Right cardiac atrium (tissue), 5 donors: ENCODE results near the gene NDRG3. TPM values are rescaled to one million over a fixed set of nuclear protein-coding genes. Genes with fewer than 3 reads are reported as not detected.

ENCODE experiments used
- ATAC-seq, 2 donors: fragments of 200-7000 bp; cut with Tn5 transposase; one replicate each; pipeline versions ENCODE4 v1.8.0 to v1.9.1; 2020; ENCODE audit warnings: moderate library complexity in 2 of 2, mild to moderate bottlenecking in 1 of 2
- DNase-seq, 3 donors: peaks; one replicate each; pipeline ENCODE4 v3.0.0-alpha.2; 2020
- H3K27ac ChIP-seq: one replicate; pipeline ENCODE4 v1.5.1; 2013; ENCODE audit warnings: mild to moderate bottlenecking, low read length, control low read depth, moderate library complexity
- H3K27me3 ChIP-seq: one replicate; pipeline ENCODE4 v1.6.1; 2013; ENCODE audit not compliant: control insufficient read depth, insufficient read depth
- H3K4me1 ChIP-seq: one replicate; pipeline ENCODE4 v1.6.1; 2013; ENCODE audit warnings: low read length; ENCODE audit not compliant: control insufficient read depth, insufficient read depth
- H3K4me3 ChIP-seq: one replicate; pipeline ENCODE4 v1.5.1; 2013; ENCODE audit warnings: low read length, control low read depth
- H3K9me3 ChIP-seq: one replicate; pipeline ENCODE4 v1.6.1; 2013; ENCODE audit warnings: low read length; ENCODE audit not compliant: control insufficient read depth
- WGBS: extraction: QIAGEN DNeasy Blood & Tissue Kit; methylation state at CpG from one replicate; pipeline ENCODE4 v1.1.7; 2013; 5-methylcytosine and 5-hydroxymethylcytosine counted together
- intact Hi-C, 4 donors: fragments of 100-400 bp; cut with DNase I; formaldehyde crosslinking; loops; one replicate each; pipeline versions ENCODE4 v1.11.0 to v1.14.0; 2022 to 2023
- polyA plus RNA-seq: library from polyadenylated mRNA; stranded (reverse); fragments of 200-250 nt; gene quantifications from one replicate; pipeline ENCODE4 v1.2.3, GENCODE V29; 2013
- total RNA-seq, 4 donors: library from RNA; stranded (reverse); fragmentation: NEBNext Ultra II Directional; extraction: Animal tissue kit (Norgen Biotek cat#: 25700); gene quantifications; one replicate each; pipeline ENCODE4 v1.2.1, GENCODE V29; 2021
- donor health status: healthy with polysubstance abuse.
- donor health status: DM: no; HTN: yes; CAD: no.
- donor health status: DM: no; HTN: no; CAD: no.
- donor health status: DM: no; HTN: yes; CAD: no; lungs with severe emphysema.
- donor health status: DM: yes; HTN: yes; CAD: no.

The NDRG3 gene
- total and polyA plus RNA-seq, 5 donors, result 25.5 to 40.7 (median 31.0) TPM

GRCh38 chr20:36761125-36761524 is 15.2 kb upstream of the NDRG3 start:
- Histone ChIP-seq H3K27ac (no peak overlapping the region), H3K27me3 (no peaks in the 10 kb centered on the region), H3K4me3 (no peak overlapping the region), H3K4me1 (no peaks in the 10 kb centered on the region), H3K9me3 (no peaks in the 10 kb centered on the region)
- no peak for DNase-seq
- WGBS, result 99% methylated on average over 4 of the region's 4 CpGs
- intact Hi-C loops, result loop anchor here in 1 of 4 donors (5.0 kb wide), 1 partner anchor 144 kb away; no protein-coding TSS in a partner anchor
- ATAC-seq, result no peak

DNA sequence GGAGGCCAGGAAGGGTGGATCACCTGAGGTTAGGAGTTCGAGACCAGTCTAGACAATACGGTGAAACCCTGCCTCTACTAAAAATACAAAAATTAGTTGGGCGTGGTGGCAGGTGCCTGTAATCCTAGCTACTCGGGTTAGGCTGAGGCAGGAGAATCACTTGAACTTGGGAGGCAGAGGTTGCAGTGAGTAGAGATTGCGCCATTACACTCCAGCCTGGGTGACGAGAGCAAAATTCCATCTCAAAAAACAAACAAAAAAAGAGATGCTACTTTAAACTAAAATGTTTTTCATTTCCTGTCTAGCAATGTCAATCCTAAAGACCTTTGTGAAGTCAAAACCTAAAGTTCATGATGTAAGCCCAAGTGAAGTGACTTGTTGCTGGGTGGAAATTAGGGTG is 14.8 kb upstream of the NDRG3 start:
- Histone ChIP-seq H3K27me3 (no peaks in the 10 kb centered on the region), H3K4me1 (no peaks in the 10 kb centered on the region), H3K27ac (no peak overlapping the region), H3K9me3 (no peaks in the 10 kb centered on the region), H3K4me3 (no peak overlapping the region)
- DNase-seq (no peak), ATAC-seq (no peak)
- intact Hi-C loops, result loop anchor here in 1 of 4 donors (5.0 kb wide), 1 partner anchor 143 kb away; no protein-coding TSS in a partner anchor
- 92% methylated on average over 6 of the region's 6 CpGs for WGBS

DNA sequence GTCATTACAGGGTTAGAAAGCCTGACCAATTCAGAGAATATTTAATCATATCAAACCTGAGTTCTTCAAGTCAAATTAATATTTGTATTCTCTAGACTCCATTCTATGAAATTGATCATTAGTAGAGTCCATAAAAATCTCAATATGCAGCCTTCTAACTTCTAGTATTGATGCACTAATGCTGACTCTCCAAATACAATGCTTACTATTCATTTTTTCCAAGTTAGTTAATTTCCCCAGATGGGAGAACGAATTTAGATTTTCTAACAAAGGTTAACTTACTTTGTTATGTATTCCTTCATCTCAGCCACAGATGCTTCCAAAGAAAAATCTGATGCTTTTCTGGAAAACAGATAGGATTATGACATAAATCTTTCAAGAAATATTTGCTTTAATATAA is 12.4 kb upstream of the NDRG3 start:
- intact Hi-C loops, result no loop called here
- Histone ChIP-seq H3K9me3 (no peaks in the 10 kb centered on the region), H3K4me1 (no peaks in the 10 kb centered on the region), H3K27me3 (no peaks in the 10 kb centered on the region), H3K27ac (no peak overlapping the region), H3K4me3 (no peak overlapping the region)
- WGBS, result 78% methylated on average over 1 of the region's 1 CpG
- DNase-seq (no peak), ATAC-seq (no peak)

DNA sequence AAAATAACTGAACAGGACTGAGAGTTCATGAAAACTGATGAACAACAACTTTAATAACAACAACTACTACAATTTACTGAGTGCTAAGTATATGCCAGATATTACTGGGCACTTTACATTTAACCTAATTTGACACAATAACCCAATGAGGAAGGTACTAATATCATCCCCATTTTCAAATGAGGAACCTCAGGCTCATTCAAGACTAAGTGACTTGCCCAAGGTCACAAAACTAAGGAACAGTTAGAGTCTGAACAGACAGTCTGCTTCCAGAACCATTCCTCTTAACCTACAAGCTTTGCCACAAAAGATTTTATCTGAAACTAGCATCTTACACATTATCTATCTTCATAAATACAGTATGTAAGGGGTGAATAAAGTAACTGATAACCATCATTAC is 10.6 kb upstream of the NDRG3 start:
- no peak for DNase-seq
- no peaks in the 10 kb centered on the region for H3K9me3 ChIP-seq
- no peak for ATAC-seq
- no peak overlapping the region for H3K27ac ChIP-seq
- intact Hi-C loops, result no loop called here
- H3K27me3 ChIP-seq, result no peaks in the 10 kb centered on the region
- no peak overlapping the region for H3K4me3 ChIP-seq
- H3K4me1 ChIP-seq, result no peaks in the 10 kb centered on the region

- no peak overlapping the region for H3K4me3 ChIP-seq
- no peaks in the 10 kb centered on the region for H3K9me3 ChIP-seq
- ATAC-seq, result peak; percentile 87 to 90
- no peak for DNase-seq
- H3K27ac ChIP-seq, result no peak overlapping the region
- H3K4me1 ChIP-seq, result no peaks in the 10 kb centered on the region
- no peaks in the 10 kb centered on the region for H3K27me3 ChIP-seq
- 3% methylated on average over 2 of the region's 2 CpGs for WGBS
- intact Hi-C loops, result loop anchor here in 1 of 4 donors (5.0 kb wide), 1 partner anchor 37 kb away; no protein-coding TSS in a partner anchor
Measured at GRCh38 chr20:36754656-36755222, 8.8 kb upstream of the NDRG3 start.

DNA sequence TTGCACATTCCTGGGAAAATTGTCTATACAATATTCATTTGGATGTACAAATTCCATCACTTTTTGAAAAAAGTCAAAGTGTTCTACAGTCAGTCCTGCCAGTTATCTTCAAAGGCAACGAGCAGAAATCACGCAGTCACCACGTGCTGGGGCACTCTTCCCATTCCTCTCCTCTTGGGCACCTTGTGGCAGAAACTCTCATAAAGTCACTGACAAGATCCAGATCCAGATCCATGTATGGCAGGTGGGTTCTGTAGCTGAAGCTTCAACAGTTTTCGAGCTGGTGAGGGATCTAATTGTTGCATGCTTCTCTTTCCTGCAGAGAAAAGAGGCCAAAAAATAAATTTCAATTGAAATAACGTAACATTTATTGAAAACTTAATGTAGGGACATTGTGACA is 6.7 kb upstream of the NDRG3 start:
- no peaks in the 10 kb centered on the region for H3K9me3 ChIP-seq
- no peaks in the 10 kb centered on the region for H3K27me3 ChIP-seq
- no peaks in the 10 kb centered on the region for H3K4me1 ChIP-seq
- H3K4me3 ChIP-seq, result no peak overlapping the region
- intact Hi-C loops, result loop anchor here in 1 of 4 donors (5.0 kb wide), 1 partner anchor 35 kb away; no protein-coding TSS in a partner anchor
- whole genome bisulfite sequencing, result 80% methylated on average over 5 of the region's 5 CpGs
- no peak overlapping the region for H3K27ac ChIP-seq
- DNase-seq (no peak), ATAC-seq (no peak)

GRCh38 chr20:36745234-36745926 is 510 bp downstream of the NDRG3 start:
- Histone ChIP-seq H3K27me3 (no peaks in the 10 kb centered on the region), H3K4me1 (no peaks in the 10 kb centered on the region), H3K4me3 (peak overlapping the region; percentile 96), H3K27ac (peak overlapping the region; percentile 84), H3K9me3 (no peaks in the 10 kb centered on the region)
- WGBS, result 2% methylated on average over 44 of the region's 44 CpGs
- ATAC-seq, result peak; percentile 20 to 28
- intact Hi-C loops, result loop anchor here in 1 of 4 donors (10.0 kb wide), 1 partner anchor 141 kb away; the partner anchor contains the start of gene RAB5IF
- DNase-seq, result peak; percentile 32 to 77 (median 77)

DNA sequence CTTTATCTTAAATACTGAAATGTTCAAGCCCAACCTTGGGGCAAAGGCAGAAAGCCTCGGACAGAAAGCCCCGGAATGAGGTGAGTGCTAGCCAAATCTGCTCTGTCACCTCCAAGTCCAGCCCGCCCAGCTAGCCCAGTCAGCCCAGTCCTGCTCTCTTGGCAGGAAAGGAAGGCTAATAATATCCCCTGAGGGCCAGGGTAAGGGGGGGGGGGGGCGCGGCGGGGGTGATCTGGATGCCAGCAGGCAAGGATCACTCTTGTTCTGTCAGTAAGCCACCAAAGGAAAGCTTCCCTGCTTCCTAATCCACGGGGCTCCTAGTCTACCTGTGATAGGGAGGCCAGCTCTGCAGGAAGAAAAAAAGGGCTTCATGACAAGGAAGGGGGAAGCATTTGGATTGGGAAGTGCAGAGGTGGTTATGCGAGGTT is 1.1 kb downstream of the NDRG3 start:
- Histone ChIP-seq H3K27me3 (no peaks in the 10 kb centered on the region), H3K27ac (peak overlapping the region; percentile 84), H3K4me3 (peak overlapping the region; percentile 96), H3K9me3 (no peaks in the 10 kb centered on the region), H3K4me1 (no peaks in the 10 kb centered on the region)
- 9% methylated on average over 8 of the region's 8 CpGs for WGBS
- peak; percentile 77 to 81 for ATAC-seq
- intact Hi-C loops, result loop anchor here in 1 of 4 donors (10.0 kb wide), 1 partner anchor 140 kb away; the partner anchor contains the start of gene RAB5IF
- DNase-seq, result peak; percentile 55 to 85 (median 79)

GRCh38 chr20:36744243-36744642 is 1.6 kb downstream of the NDRG3 start:
- H3K27ac ChIP-seq, result peak overlapping the region; percentile 84
- WGBS, result 57% methylated on average over 4 of the region's 4 CpGs
- intact Hi-C loops, result loop anchor here in 1 of 4 donors (10.0 kb wide), 1 partner anchor 139 kb away; the partner anchor contains the start of gene RAB5IF
- no peaks in the 10 kb centered on the region for H3K4me1 ChIP-seq
- no peak for ATAC-seq
- H3K4me3 ChIP-seq, result peak overlapping the region; percentile 96
- H3K27me3 ChIP-seq, result no peaks in the 10 kb centered on the region
- no peak for DNase-seq
- no peaks in the 10 kb centered on the region for H3K9me3 ChIP-seq

- Histone ChIP-seq H3K27me3 (no peaks in the 10 kb centered on the region), H3K9me3 (no peaks in the 10 kb centered on the region), H3K4me1 (no peaks in the 10 kb centered on the region), H3K27ac (no peak overlapping the region), H3K4me3 (no peak overlapping the region)
- WGBS, result 92% methylated on average over 2 of the region's 2 CpGs
- DNase-seq, result no peak
- intact Hi-C loops, result loop anchor here in 1 of 4 donors (10.0 kb wide), 1 partner anchor 138 kb away; the partner anchor contains the start of gene RAB5IF
- no peak for ATAC-seq
Measured at GRCh38 chr20:36742558-36742957, 3.3 kb downstream of the NDRG3 start.

DNA sequence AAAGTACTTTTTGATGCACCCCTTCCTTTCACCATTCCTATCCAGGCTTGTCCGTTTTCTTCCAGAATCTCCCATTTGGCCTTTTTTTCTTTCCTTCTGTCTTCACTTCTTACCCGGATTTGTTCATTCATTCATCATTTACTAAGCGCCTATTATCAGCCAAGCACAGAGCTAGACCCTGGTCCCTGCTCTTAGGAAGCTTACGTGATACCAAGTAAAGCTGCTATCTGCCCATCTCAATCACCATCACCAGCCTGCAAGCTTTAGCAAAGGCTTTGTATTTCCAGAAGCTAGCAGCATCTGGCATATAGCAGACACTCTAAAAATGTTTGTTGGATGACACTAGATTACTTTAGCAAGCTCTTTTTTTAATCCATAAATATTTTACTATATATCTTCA is 4.8 kb downstream of the NDRG3 start:
- intact Hi-C loops, result loop anchor here in 1 of 4 donors (10.0 kb wide), 1 partner anchor 136 kb away; the partner anchor contains the start of gene RAB5IF
- ATAC-seq, result no peak
- WGBS, result 61% methylated on average over 4 of the region's 4 CpGs

More for the DNA sequence above, 4.8 kb downstream of the NDRG3 start:
- Histone ChIP-seq H3K27ac (peak overlapping the region; percentile 38), H3K4me3 (no peak overlapping the region), H3K4me1 (no peaks in the 10 kb centered on the region), H3K9me3 (no peaks in the 10 kb centered on the region), H3K27me3 (no peaks in the 10 kb centered on the region)
- no peak for DNase-seq
